ENCODE results near the gene OSM.
A peak's percentile ranks its signal among the peaks of the same experiment; 100 is the strongest.

OSM gene

GRCh38 chr22:30285846-30286200, 19.2 kb upstream of the OSM start:
- no peak for DNase-seq (ENCODE audit: low read depth in 1 of 2, low spot score in 1 of 2)

- no peak for DNase-seq (ENCODE audit: low read depth in 1 of 2, low spot score in 1 of 2)
These were observed 18.7 kb upstream of the OSM start for GRCh38 chr22:30285176-30285845.

- no peak for DNase-seq (ENCODE audit: low read depth in 1 of 2, low spot score in 1 of 2)
These were observed 18.0 kb upstream of the OSM start for GRCh38 chr22:30284666-30285065.

- DNase-seq (ENCODE audit: low read depth in 1 of 2, low spot score in 1 of 2), result no peak
These were observed 17.5 kb upstream of the OSM start for GRCh38 chr22:30284172-30284571.

GRCh38 chr22:30283342-30283741, 16.7 kb upstream of the OSM start:
- no peak for DNase-seq (ENCODE audit: low read depth in 1 of 2, low spot score in 1 of 2)

GRCh38 chr22:30282616-30283046, 16.0 kb upstream of the OSM start:
- DNase-seq (ENCODE audit: low read depth in 1 of 2, low spot score in 1 of 2), result no peak

- DNase-seq (ENCODE audit: low read depth in 1 of 2, low spot score in 1 of 2), result no peak
These were observed 13.9 kb upstream of the OSM start for GRCh38 chr22:30280505-30280904.

- DNase-seq (ENCODE audit: low read depth in 1 of 2, low spot score in 1 of 2), result no peak
These were observed 13.3 kb upstream of the OSM start for GRCh38 chr22:30279932-30280331.

- DNase-seq (ENCODE audit: low read depth in 1 of 2, low spot score in 1 of 2), result no peak
These were observed 12.6 kb upstream of the OSM start for GRCh38 chr22:30279046-30279788.

GRCh38 chr22:30277547-30278344, 11.1 kb upstream of the OSM start:
- no peak for DNase-seq (ENCODE audit: low read depth in 1 of 2, low spot score in 1 of 2)

- DNase-seq (ENCODE audit: low read depth in 1 of 2, low spot score in 1 of 2), result no peak
These were observed 9.4 kb upstream of the OSM start for GRCh38 chr22:30276039-30276438.

- no peak for DNase-seq (ENCODE audit: low read depth in 1 of 2, low spot score in 1 of 2)
These were observed 9.0 kb upstream of the OSM start for GRCh38 chr22:30275625-30276024.

GRCh38 chr22:30274437-30274812, 7.8 kb upstream of the OSM start:
- DNase-seq (ENCODE audit: low read depth in 1 of 2, low spot score in 1 of 2), result no peak

- DNase-seq (ENCODE audit: low read depth in 1 of 2, low spot score in 1 of 2), result no peak
These were observed 7.2 kb upstream of the OSM start for GRCh38 chr22:30273711-30274436.

GRCh38 chr22:30272781-30273601, 6.3 kb upstream of the OSM start:
- no peak for DNase-seq (ENCODE audit: low read depth in 1 of 2, low spot score in 1 of 2)

GRCh38 chr22:30270832-30271231, 4.2 kb upstream of the OSM start:
- DNase-seq (ENCODE audit: low read depth in 1 of 2, low spot score in 1 of 2), result no peak

- DNase-seq (ENCODE audit: low read depth in 1 of 2, low spot score in 1 of 2), result no peak
These were observed 1.7 kb upstream of the OSM start for GRCh38 chr22:30268331-30268730.

GRCh38 chr22:30267382-30268302, 991 bp upstream of the OSM start:
- no peak for DNase-seq (ENCODE audit: low read depth in 1 of 2, low spot score in 1 of 2)

- DNase-seq (ENCODE audit: low read depth in 1 of 2, low spot score in 1 of 2), result peak; percentile 55 to 71
These were observed 717 bp downstream of the OSM start for GRCh38 chr22:30265823-30266444.
